Daoy (cell line): ENCODE data around the gene TEP1. TPM values are rescaled to one million over a fixed set of nuclear protein-coding genes. Genes with fewer than 3 reads are reported as not detected.
"Not testable (repeated sequence)": the region's sequence is repeated elsewhere in the genome, so short reads cannot be mapped to it uniquely, and the experiment has no call there.

Source experiments
- DNase-seq: peaks from one replicate; pipeline ENCODE4 v3.0.0-alpha.2; 2015; ENCODE audit warnings: low read depth
- total RNA-seq: library from RNA; depleted of rRNA; stranded (reverse); fragments of >200 nt; shearing (Covaris generic); gene quantifications from 2 replicates; pipeline ENCODE4 v1.2.3, GENCODE V29; 2014; rRNA removed

Gene TEP1
- total RNA-seq = 12.6 and 13.0 TPM in 2 replicates

GRCh38 chr14:20412876-20413743 lies at the start of gene TEP1:
TSS of gene TEP1 (minus strand) at chr14:20413501. CDS start at chr14:20408439, 5,062 bp downstream.
- DNase-seq = peak; percentile 93

- DNase-seq = peak; percentile 100
Observed at GRCh38 chr14:20461225-20462141, 48.2 kb upstream of the TEP1 start, which contains the start of gene PIP4P1. TSS of gene PIP4P1 (minus strand) at chr14:20461434. CDS start at chr14:20461325, 109 bp downstream.

DNA sequence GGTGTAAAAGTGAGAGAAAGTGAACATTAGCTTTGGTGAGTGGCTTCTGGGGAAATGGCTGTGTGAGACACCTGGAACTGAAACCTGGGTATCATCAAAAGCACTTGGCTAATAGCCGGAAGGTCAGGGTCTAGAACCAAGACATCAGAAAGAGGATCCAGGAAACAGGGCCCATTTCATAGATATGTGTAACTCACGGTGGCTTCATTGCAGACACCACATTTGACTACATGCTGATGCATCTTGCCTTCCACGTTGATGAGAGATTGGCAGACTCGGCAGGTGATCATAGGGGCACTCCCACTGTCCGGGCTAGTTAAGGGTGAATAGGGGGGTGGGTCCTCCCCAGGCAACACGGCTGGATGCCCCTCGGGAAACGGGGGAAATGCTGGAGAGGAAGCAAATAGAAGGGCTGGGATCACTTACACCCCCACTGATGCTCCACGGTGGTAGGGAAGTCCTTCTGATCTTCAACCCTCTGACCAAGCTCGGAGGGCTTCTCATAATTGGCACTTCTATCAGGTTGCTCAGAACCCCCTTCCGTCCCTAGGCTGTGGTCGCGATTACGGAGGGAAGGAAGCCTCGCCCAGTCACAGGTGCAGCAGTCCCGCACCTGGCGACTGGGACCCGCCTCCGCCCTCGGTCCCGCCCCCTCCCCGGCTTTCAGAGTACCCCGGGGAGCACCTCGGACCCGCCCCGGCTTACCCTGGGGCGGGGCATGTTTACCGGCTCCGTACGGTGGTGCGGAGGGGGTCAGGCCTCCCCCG lies 47.3 kb upstream of the TEP1 start:
- DNase-seq = no peak

DNA sequence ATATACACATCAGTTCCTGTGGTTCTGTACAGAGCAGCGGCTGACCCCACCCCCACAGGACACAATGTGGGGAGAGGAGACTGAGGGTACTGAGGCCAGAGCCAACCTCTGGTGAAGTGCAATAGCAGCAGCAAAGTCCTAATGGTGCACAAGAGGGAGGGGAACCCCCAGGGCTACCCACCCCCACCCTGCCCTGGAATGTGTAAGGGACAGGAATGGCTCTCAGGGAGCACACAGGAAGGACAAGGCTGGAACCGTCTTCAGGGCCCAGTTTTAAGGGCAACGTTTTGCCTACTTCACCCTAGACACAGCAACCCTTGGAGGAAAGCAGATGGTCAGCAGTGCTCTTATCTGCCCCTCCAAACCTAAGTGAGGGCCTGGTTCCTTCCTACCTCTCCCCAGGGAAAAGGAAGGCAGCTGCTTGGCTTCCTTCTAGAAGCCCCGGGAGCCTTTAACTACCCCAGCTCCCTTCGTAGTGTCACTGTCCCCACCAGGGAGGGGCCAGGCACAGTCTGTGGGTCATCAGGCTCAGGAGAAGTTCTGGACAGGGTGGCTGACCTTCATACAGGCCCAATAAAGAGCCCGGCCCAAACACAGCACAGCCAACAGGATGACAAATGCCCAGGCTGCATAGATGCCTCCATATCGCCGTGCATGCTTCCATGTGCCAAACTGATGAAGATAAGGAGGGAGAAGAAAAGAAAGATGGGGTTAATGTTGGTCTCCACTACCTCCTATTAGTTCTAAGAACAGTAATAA lies 44.9 kb upstream of the TEP1 start:
- DNase-seq = no peak

- no peak for DNase-seq
Observed at GRCh38 chr14:20456971-20457370, 43.7 kb upstream of the TEP1 start.

- DNase-seq = no peak
Observed at GRCh38 chr14:20455355-20456300, 42.3 kb upstream of the TEP1 start.

DNA sequence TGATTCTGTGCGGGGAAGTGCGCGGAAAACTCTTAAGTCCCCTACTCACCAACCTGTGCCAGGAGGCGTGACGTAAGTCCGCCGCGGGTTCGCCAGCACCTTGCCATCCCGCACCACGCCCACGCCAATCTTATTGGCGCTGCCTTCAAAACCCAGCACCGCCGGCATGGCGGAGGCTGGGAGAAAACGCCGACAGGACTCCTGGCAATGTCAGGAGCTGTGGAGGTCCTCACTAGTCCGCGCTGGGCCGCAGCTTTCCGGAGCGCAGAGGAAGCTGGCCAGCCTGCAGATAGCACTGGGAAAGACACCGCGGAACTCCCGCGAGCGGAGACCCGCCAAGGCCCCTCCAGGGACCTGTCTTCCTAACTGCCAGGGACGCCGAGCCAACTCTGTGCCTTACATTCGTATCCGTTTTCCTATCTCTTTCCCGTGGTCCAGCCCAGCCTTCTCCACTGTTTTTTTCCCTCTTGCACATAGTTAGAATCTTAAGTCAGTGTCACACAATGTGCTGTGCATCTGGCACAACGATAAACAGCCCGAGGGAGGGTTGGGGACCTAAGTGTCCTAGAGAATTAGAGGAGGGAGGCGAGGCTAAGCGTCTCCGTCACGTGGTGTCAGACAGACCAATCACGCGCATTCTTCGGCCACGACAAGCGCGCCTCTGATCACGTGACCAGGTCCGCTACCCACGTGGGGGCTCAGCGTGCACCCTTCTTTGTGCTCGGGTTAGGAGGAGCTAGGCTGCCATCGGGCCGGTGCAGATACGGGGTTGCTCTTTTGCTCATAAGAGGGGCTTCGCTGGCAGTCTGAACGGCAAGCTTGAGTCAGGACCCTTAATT lies 41.4 kb upstream of the TEP1 start, which contains the start of the genes APEX1 and OSGEP:
Gene APEX1 (plus strand): TSS at position 711 of the 839 bp plus-strand sequence. CDS start 420 bp downstream, outside the sequence.
Gene OSGEP (minus strand): TSS at position 297 of the 839 bp plus-strand sequence. CDS start 129 bp downstream, at position 168.
- peak; percentile 100 for DNase-seq

DNA sequence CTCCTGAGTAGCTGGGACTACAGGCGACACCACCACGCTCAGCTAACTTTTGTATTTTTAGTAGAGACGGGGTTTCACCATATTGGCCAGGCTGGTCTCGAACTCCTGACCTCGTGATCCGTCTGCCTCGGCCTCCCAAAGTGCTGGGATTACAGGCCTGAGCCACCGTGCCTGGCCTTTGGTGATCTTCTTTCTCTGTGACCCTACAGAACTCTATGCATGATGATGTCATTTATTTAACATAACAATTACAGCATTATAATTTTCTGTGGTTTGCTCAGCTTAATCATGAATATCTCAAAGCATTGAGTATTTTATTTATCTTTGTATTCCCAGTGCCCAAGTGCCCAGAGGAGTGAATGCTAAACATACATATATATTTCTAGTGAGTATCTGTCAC lies 39.5 kb upstream of the TEP1 start:
- not testable (repeated sequence) for DNase-seq

DNA sequence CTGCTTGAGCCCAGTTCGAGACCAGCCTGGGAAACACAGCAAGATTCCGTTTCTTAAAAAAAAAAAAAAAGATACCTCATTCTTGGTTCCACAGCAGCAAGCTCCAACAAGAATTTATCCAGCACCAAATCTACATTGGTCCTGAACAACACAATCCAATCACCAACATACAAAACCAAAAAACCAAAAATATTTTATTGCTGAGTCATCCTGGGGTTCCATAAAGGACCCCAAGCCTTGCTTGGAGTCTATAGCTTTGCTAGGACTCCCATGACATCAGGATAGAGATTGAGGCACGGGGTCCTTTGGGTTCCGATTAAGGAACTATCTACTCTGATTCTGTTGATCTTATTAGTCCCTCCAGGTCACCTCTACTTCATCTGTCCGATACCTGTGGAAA lies 33.6 kb upstream of the TEP1 start:
- DNase-seq = no peak

DNA sequence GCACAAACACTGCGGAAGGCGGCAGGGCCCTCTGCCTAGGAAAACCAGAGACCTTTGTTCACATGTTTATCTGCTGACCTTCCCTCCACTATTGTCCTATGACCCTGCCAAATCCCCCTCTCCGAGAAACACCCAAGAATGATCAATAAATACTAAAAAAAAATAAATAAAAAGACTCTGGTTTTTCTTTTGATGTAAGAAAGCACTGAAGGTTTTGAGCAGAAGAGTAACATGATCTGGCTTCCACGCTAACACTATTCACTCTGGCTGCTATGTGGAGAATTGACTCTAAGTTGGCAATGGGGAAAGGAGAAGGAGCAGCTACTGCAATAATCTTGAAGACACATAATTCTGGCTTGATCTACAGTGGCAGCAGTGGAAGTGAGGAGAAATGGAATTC lies 30.3 kb upstream of the TEP1 start:
- not testable (repeated sequence) for DNase-seq

DNA sequence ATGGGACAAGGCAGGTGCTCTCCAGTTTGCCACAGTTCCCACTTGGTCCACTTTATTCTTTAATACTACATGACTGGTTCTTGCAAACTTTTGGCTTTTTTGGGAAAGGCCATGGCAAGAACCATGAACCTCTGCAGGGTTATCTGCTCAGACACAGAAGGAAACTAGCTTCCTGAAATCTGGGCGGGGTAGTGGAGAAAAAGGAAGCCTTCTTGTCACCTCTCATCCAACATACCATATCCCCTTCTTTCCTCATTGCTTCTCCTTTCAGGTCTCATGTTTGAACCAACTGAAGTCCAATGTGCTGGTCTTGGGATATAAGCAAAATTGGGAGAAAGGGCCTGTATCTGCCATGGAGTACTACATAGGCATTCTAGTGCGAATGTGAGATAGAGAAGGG lies 28.2 kb upstream of the TEP1 start:
- DNase-seq = no peak

DNA sequence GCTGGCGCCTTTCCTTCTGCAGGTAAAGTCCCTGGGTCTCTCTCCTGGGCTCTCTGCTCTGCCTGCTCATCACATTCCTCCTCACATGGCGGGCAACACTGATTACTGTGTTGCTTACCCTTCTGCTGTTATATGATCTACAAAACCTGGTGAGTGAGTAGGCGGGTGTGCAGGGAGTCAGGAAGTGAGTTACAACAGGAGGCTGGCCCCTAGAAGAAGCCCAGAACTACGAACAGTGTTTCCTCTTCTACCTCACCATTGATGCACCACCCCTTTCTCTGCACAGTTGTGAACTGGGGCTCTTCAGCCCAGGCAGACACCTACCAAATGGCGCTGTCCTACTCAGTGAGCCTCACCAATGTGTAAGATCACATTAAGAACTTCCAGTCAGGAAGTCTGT lies 27.6 kb upstream of the TEP1 start:
- DNase-seq = peak; percentile 17

DNA sequence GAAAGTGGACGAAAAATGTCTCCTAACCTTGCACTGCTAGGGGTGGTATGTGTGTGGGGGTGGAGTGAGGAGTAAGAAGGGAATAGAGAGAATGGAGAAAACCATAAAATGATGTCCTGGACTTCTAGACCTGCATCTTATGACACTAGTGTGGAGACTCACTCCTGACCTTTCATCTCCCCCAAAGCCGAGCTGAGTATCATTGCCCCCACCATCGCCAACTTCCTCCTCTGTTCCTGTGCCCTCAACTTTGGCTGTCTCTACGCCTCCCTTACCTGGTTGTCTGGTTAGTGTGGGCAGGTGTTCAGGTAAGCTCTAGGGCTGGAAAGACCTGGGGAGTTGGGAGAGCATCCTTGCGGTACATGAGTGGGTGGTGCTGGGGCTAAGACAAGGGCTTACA lies 27.2 kb upstream of the TEP1 start:
- no peak for DNase-seq

GRCh38 chr14:20438664-20439063 lies 25.4 kb upstream of the TEP1 start:
- DNase-seq = no peak

DNA sequence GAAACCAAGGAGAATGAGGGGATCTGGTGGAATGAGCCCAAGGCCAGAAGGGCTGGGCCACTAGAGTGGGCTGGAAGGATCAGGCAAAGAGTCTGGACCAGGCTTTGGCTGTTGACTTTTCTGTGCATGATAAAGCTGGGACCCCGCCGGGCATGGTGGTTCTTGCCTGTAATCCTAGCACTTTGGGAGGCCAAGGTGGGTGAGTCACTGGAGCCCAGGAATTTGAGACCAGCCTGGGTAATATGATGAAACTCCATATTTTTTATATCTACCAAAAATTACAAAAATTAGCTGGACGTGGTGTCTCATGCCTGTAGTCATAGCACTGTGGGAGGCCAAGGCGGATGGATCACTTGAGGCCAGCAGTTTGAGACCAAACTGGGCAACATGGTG lies 23.1 kb upstream of the TEP1 start:
- peak; percentile 80 for DNase-seq

GRCh38 chr14:20435582-20436362 lies 22.5 kb upstream of the TEP1 start, which contains the start of gene KLHL33:
TSS of gene KLHL33 (minus strand) at chr14:20436166. CDS start at chr14:20435811, 355 bp downstream.
- DNase-seq = no peak
